ENCODE results near the gene THBD. TPM values are rescaled to one million over a fixed set of nuclear protein-coding genes. Genes with fewer than 3 reads are reported as not detected.

Gene THBD
- total RNA-seq, 1 experiment from 2014 or later: 0.28 TPM

DNA sequence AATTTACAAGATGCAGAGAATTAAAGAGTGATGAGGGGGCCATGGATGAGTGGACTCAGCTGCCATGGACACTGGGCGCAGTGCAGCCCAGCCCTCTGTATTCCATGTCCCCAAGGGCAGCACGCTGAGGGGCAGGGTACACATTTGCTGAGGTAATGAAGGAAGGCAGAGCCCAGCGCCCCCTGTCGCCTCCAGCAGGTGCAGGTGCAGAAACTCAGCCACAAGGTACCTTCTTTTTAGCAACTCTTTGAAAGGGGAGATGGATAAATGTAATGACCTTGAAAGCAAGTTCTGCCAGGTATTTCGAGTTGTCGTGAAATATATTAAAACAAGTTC is 29.5 kb upstream of the THBD start:
- TF ChIP-seq, protein P1, sequence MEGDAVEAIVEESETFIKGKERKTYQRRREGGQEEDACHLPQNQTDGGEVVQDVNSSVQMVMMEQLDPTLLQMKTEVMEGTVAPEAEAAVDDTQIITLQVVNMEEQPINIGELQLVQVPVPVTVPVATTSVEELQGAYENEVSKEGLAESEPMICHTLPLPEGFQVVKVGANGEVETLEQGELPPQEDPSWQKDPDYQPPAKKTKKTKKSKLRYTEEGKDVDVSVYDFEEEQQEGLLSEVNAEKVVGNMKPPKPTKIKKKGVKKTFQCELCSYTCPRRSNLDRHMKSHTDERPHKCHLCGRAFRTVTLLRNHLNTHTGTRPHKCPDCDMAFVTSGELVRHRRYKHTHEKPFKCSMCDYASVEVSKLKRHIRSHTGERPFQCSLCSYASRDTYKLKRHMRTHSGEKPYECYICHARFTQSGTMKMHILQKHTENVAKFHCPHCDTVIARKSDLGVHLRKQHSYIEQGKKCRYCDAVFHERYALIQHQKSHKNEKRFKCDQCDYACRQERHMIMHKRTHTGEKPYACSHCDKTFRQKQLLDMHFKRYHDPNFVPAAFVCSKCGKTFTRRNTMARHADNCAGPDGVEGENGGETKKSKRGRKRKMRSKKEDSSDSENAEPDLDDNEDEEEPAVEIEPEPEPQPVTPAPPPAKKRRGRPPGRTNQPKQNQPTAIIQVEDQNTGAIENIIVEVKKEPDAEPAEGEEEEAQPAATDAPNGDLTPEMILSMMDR (conservative IDR thresholded peaks at IDR 0.05): peak; percentile 81
- no peak overlapping the region for H4K91ac ChIP-seq (ENCODE audit: insufficient read length, low read depth, low read length)
- H4K20me1 ChIP-seq (ENCODE audit: control insufficient read depth, insufficient read depth, insufficient read length): no peaks in the 10 kb centered on the region
- H3K56ac ChIP-seq (ENCODE audit: insufficient read length, low read depth, low read length): no peak overlapping the region
- H3K4ac ChIP-seq (ENCODE audit: low read depth, low read length): no peak overlapping the region
- no peak overlapping the region for H3K14ac ChIP-seq (ENCODE audit: insufficient read depth, low read length)
- no peak overlapping the region for H3K27ac Mint-ChIP-seq
- no peaks in the 10 kb centered on the region for H3K79me1 ChIP-seq (ENCODE audit: insufficient read depth, low read depth, low read length, poor library complexity, severe bottlenecking)
- no peak overlapping the region for H4K8ac ChIP-seq (replicated peaks; ENCODE audit: insufficient read length, low read depth, low read length)
- no peak overlapping the region for H2BK120ac ChIP-seq (ENCODE audit: low read depth, low read length, poor library complexity, severe bottlenecking)
- no peaks in the 10 kb centered on the region; the same call in 1 of the 2 replicates for H3K4me1 ChIP-seq (ENCODE audit: insufficient read depth, low read length)
- H3K4me2 ChIP-seq (ENCODE audit: insufficient read depth, insufficient read length, low read length): no peak overlapping the region
- H3K18ac ChIP-seq (ENCODE audit: insufficient read length, low read depth, low read length): no peak overlapping the region
- no peak overlapping the region for H2BK5ac ChIP-seq (ENCODE audit: insufficient read length, low read length)
- H3K9ac ChIP-seq (ENCODE audit: extremely low read depth, insufficient read length, low read length): no peak overlapping the region
- no peaks in the 10 kb centered on the region for H3K9me3 ChIP-seq (ENCODE audit: control insufficient read depth, low read depth, low read length)
- H3K4me3 Mint-ChIP-seq: no peak overlapping the region
- WGBS (ENCODE audit: extremely low coverage, insufficient read length, low lambda C conversion rate): no CpG with 5 or more reads among the region's 6 CpGs
- H3K27me3 Mint-ChIP-seq (ENCODE audit: low read depth): 0 out of 2 replicates have a peak, but pooled peaks cover 4% of the 10 kb centered on the region
- no peaks in the 10 kb centered on the region for H3K36me3 Mint-ChIP-seq (ENCODE audit: insufficient read depth in 1 of 3, low read depth in 3 of 3)
- H2AFZ ChIP-seq (ENCODE audit: low read length): no peak overlapping the region
- no peaks in the 10 kb centered on the region for H3K23me2 ChIP-seq (ENCODE audit: insufficient read length, low read depth, low read length, poor library complexity, severe bottlenecking)
- H3K27ac ChIP-seq (ENCODE audit: insufficient read length, low read depth, low read length): no peak overlapping the region
- H3K9me3 Mint-ChIP-seq: no peaks in the 10 kb centered on the region
- no peaks in the 10 kb centered on the region for H3K79me2 ChIP-seq (ENCODE audit: insufficient read depth, low read length)
- no peak overlapping the region for H2BK12ac ChIP-seq (ENCODE audit: insufficient read length, low read depth, low read length)
- peaks cover 14 to 17% of the 10 kb centered on the region in 2 experiments for H3K4me1 Mint-ChIP-seq
- no peak overlapping the region for H3T11ph ChIP-seq (ENCODE audit: low read length)
- no peak overlapping the region for H2BK20ac ChIP-seq (ENCODE audit: low read depth, low read length, poor library complexity, severe bottlenecking)
- H2BK15ac ChIP-seq (ENCODE audit: low read depth, low read length): no peak overlapping the region
- no peak overlapping the region for H4K5ac ChIP-seq (ENCODE audit: insufficient read length, low read depth, low read length)
- no peak overlapping the region for H3K23ac ChIP-seq (ENCODE audit: insufficient read length, low read depth, low read length)
- H3K27me3 ChIP-seq (ENCODE audit: insufficient read depth, low read length): no peaks in the 10 kb centered on the region
- no peak overlapping the region for H2AK5ac ChIP-seq (ENCODE audit: insufficient read length, low read length)
- DNase-seq: peak; percentile 64
